Dedifferentiated amniotic fluid mesenchymal stem cell (primary cell): ENCODE results near the gene PCDHA10.
"Not testable (repeated sequence)": the region's sequence is repeated elsewhere in the genome, so short reads cannot be mapped to it uniquely, and the experiment has no call there.

Experiments used
- DNase-seq: peaks from one replicate; pipeline ENCODE4 v3.0.0-alpha.2; 2016; ENCODE audit errors: extremely low spot score

The PCDHA10 gene

GRCh38 chr5:140855772-140856674 lies at the start of gene PCDHA10:
PCDHA10 (plus strand) TSS chr5:140855897; CDS start chr5:140856049, 152 bp downstream.
- no peak for DNase-seq

GRCh38 chr5:140806834-140807775 lies 48.6 kb upstream of the PCDHA10 start, which contains the start of gene PCDHA4:
PCDHA4 (plus strand) TSS chr5:140807068.
- no peak for DNase-seq

- not testable (repeated sequence) for DNase-seq
Observed at GRCh38 chr5:140808241-140808888, 47.3 kb upstream of the PCDHA10 start.

- no peak for DNase-seq
Observed at GRCh38 chr5:140808889-140809291, 46.8 kb upstream of the PCDHA10 start.

- no peak for DNase-seq
Observed at GRCh38 chr5:140821375-140822280, 34.1 kb upstream of the PCDHA10 start, which contains the start of gene PCDHA5. PCDHA5 (plus strand) TSS chr5:140821613.

GRCh38 chr5:140822281-140822629 lies 33.4 kb upstream of the PCDHA10 start:
- no peak for DNase-seq

GRCh38 chr5:140822969-140823368 lies 32.7 kb upstream of the PCDHA10 start:
- not testable (repeated sequence) for DNase-seq

- no peak for DNase-seq
Observed at GRCh38 chr5:140823475-140823874, 32.2 kb upstream of the PCDHA10 start.

GRCh38 chr5:140827704-140828361 lies 27.9 kb upstream of the PCDHA10 start, which contains the start of gene PCDHA6:
PCDHA6 (plus strand) TSS chr5:140827960; CDS start chr5:140828092, 132 bp downstream.
- no peak for DNase-seq

- DNase-seq: no peak
Observed at GRCh38 chr5:140828362-140828737, 27.3 kb upstream of the PCDHA10 start.

- not testable (repeated sequence) for DNase-seq
Observed at GRCh38 chr5:140829511-140830501, 25.9 kb upstream of the PCDHA10 start.

GRCh38 chr5:140833993-140834392 lies 21.7 kb upstream of the PCDHA10 start, which contains the start of gene PCDHA7:
PCDHA7 (plus strand) TSS chr5:140834269; CDS start chr5:140834384, 115 bp downstream.
- DNase-seq: peak; percentile 17

- DNase-seq: not testable (repeated sequence)
Observed at GRCh38 chr5:140834439-140835008, 21.2 kb upstream of the PCDHA10 start.

GRCh38 chr5:140835622-140836510 lies 19.8 kb upstream of the PCDHA10 start:
- DNase-seq: no peak

- no peak for DNase-seq
Observed at GRCh38 chr5:140840978-140841962, 14.4 kb upstream of the PCDHA10 start, which contains the start of gene PCDHA8. PCDHA8 (plus strand) TSS chr5:140841187; CDS start chr5:140841322, 135 bp downstream.
